BE2C (cell line): ENCODE measurements around the gene FAF1.

Experiments used
- DNase-seq: peaks from one replicate; pipeline ENCODE4 v3.0.0-alpha.2; 2020
- H3K27me3 ChIP-seq: fragments of 250-450 bp; sonication (Bioruptor Pico); 2 replicates; pipeline ENCODE4 v1.5.1; 2020; ENCODE audit warnings: mild to moderate bottlenecking
- H3K36me3 ChIP-seq: fragments of 250-450 bp; sonication (Bioruptor Pico); 2 replicates; pipeline ENCODE4 v1.5.1; 2020; ENCODE audit warnings: mild to moderate bottlenecking
- H3K4me1 ChIP-seq: fragments of 250-450 bp; sonication (Bioruptor Pico); 2 replicates; pipeline ENCODE4 v1.5.1; 2020
- H3K4me3 ChIP-seq: 2 replicates; pipeline ENCODE4 v1.5.1; 2011; ENCODE audit warnings: low read depth, low read length
- H3K9me3 ChIP-seq: fragments of 250-450 bp; sonication (Bioruptor Pico); 2 replicates; pipeline ENCODE4 v1.5.1; 2020
- TF ChIP-seq, protein P1 (sequence below): IDR thresholded peaks from 2 replicates; pipeline ENCODE4 v1.5.1; 2012; ENCODE audit warnings: mild to moderate bottlenecking, low read depth, low read length

FAF1 gene

DNA sequence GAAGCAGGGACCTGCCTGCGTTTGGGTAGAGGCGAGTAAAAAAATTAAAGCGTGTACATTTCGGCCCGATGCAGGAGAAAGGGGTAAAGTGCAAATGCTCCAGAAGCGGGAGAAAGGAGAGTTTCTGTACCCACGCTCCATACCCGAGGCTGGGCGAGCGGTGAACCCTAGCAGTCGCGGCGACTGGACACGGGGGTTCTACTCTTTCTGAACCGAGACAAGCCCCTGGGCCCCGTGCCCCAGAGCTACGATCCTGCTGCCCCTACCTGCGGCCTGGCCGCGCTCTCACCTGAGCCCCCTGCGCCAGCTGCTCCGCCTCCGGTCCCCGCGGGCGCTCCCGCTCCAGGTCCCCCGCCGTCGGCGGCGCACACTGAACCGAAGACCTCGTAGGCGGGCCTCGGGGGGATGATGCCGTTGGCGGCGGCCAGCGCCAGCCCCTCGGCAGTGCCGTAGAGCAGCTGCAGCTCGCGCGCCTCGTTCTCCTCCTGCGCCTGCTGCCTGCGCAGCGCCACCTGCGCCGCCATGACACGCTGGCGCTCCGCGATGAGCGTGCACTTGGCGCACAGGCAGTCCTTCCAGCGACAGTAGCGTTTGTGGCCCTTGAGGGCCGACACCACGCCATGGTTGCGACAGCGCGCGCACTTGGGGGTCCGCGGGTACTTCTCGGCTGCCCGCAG lies 539.2 kb downstream of the FAF1 start:
- DNase-seq, result no peak
- Histone ChIP-seq H3K36me3 (no peaks in the 10 kb centered on the region), H3K9me3 (no peaks in the 10 kb centered on the region), H3K27me3 (peaks cover 98% of the 10 kb centered on the region), H3K4me1 (peaks cover 3% of the 10 kb centered on the region; the same call in 1 of the 2 replicates), H3K4me3 (no peak overlapping the region)
- TF ChIP-seq, protein P1, sequence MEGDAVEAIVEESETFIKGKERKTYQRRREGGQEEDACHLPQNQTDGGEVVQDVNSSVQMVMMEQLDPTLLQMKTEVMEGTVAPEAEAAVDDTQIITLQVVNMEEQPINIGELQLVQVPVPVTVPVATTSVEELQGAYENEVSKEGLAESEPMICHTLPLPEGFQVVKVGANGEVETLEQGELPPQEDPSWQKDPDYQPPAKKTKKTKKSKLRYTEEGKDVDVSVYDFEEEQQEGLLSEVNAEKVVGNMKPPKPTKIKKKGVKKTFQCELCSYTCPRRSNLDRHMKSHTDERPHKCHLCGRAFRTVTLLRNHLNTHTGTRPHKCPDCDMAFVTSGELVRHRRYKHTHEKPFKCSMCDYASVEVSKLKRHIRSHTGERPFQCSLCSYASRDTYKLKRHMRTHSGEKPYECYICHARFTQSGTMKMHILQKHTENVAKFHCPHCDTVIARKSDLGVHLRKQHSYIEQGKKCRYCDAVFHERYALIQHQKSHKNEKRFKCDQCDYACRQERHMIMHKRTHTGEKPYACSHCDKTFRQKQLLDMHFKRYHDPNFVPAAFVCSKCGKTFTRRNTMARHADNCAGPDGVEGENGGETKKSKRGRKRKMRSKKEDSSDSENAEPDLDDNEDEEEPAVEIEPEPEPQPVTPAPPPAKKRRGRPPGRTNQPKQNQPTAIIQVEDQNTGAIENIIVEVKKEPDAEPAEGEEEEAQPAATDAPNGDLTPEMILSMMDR, result no peak

DNA sequence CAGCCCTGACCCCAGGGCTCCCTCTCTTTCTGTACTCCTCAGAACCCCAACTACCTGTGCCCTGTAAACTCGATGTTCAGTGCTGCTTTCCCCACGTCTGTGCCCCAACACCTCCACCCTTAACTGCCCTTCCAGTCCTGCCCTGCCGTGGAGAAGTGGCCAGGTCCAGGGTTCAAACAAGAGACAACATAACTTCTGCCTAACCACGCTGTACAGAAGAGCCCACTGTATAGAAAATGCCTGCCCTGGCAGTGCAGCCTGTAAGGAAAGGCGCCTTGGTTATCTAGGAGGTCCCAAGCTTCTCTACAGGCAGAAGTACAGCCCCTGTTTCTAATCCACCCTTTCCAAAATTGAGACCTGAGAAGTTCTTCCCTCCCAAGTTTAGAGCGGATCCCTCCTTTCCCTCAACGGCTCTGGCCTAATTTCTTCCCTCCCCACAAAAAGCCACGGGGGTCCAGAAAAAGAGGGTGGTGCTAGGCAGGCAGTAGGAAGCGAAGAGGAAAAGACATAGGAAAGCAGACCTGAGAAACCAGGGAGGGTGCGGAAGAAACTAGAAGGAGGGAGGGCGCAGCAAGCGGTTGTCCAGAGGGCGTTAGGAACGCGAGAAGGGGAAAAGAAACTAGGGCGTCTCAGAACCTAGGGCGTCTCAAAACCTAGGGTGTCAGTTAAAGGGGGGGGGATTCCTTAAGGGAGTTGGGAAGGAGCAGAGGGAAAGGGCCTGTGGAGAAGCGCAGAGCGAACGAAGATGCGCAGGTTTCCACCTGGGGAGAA lies 540.0 kb downstream of the FAF1 start:
- Histone ChIP-seq H3K9me3 (no peaks in the 10 kb centered on the region), H3K27me3 (peaks cover 98% of the 10 kb centered on the region), H3K4me3 (no peak overlapping the region), H3K36me3 (no peaks in the 10 kb centered on the region), H3K4me1 (peaks cover 3% of the 10 kb centered on the region; the same call in 1 of the 2 replicates)
- DNase-seq, result no peak
- TF ChIP-seq, protein P1, result no peak

DNA sequence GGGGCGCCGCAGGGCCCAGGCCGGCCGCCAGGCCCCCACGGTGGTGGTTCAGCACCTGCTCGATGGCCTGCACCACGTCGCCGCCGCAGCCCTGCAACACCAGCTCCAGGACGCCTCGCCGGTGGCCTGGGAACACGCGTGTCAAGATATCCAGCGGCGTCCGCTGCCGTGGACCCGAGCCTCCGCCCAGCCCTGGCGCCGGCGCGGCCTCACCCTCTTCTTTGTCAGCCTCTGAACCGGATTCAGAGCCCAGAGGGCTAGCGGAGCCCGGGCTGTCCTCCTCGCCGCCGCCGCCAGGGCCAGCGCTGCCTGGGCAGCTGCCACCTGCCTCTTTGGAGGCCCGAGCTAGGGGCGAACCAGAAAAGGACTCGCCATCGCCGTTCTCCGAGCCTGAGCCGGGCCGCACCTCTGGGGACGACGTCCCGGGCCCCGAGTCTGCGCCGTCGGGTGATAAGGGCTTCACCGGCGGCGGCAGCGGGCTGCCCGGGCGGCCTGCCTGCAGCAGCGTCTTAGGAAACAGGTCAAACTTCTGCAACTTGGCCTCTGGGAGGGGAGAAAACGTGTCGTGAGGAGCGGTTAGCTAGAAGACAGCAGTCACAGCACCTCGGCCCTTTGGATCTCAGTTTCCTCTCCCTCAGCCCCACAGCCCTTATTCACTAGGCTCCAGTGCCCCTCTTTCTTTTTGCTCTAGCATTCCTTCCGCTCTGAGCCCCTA lies 540.7 kb downstream of the FAF1 start:
- TF ChIP-seq, protein P1, result peak; percentile 14; the same call in 1 of the 2 replicates
- peak overlapping the region; percentile 20 for H3K4me3 ChIP-seq
- H3K4me1 ChIP-seq, result no peaks in the 10 kb centered on the region
- H3K9me3 ChIP-seq, result no peaks in the 10 kb centered on the region
- peak; percentile 44 for DNase-seq
- H3K36me3 ChIP-seq, result no peaks in the 10 kb centered on the region
- peaks cover 98% of the 10 kb centered on the region for H3K27me3 ChIP-seq

DNA sequence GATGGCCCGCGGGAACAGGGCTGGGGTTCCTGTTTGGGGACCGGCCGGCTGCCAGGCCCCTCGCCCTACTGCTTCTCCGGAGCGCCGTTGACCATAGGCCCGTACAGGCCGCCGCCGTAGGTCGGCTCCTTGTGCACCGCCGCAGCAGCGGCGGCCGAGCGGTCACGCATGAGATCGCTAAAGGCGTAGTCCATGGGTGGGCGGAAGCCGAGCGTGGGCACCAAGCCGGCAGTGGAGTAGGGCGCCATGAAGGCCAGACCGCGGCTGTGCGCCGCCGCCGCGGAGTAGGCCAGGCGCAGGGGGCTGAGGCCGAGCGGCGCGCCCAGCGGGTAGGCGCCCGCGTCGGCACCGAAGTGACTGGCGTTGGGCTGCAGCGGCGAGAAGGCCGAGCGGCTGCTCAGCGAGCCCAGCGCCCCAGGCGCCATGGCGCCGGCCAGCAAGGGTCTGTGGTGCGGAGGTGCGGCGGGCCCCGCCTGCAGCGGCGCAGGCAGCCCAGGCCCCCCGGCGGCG lies 541.4 kb downstream of the FAF1 start:
- no peaks in the 10 kb centered on the region for H3K9me3 ChIP-seq
- H3K27me3 ChIP-seq, result peaks cover 96% of the 10 kb centered on the region
- DNase-seq, result peak; percentile 41
- H3K4me3 ChIP-seq, result peak overlapping the region; percentile 42
- TF ChIP-seq, protein P1, result no peak
- no peaks in the 10 kb centered on the region for H3K4me1 ChIP-seq
- no peaks in the 10 kb centered on the region for H3K36me3 ChIP-seq

DNA sequence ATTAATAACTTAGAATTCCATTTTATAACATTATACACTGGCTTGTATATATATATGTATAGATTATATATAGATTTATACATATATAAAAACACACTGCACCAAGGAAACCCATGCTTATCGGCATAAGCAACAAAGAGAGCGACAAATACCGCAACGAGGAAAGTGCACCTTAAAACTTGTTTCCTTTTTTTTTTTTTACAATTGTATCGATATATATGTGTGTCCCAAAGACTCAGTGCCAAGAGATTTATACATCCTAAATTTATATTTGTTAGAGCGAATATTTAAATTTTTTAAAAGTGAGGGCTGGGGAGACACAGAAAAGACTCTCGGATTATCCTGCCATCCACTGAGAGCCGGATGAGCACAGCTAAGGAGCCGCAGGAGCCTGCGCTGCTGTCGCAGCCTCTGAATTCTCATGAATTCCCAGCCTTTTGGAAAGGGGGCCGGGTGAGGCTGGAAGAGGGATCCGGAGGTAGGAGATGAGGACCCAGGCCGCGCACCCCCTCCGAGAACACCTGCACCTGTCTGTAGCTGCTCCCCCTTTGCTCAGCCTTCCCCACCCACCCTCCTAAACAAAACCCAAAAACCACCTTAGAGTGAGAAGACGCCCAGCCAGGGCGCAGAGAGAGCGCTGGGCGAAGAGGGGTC lies 542.0 kb downstream of the FAF1 start:
- TF ChIP-seq, protein P1, result no peak
- Histone ChIP-seq H3K9me3 (no peaks in the 10 kb centered on the region), H3K36me3 (no peaks in the 10 kb centered on the region), H3K4me3 (peak overlapping the region; percentile 42), H3K4me1 (no peaks in the 10 kb centered on the region), H3K27me3 (peaks cover 96% of the 10 kb centered on the region)
- no peak for DNase-seq
